HEK293 (cell line): ENCODE results near the gene RNU1-1.
"Not testable (repeated sequence)": the region's sequence is repeated elsewhere in the genome, so short reads cannot be mapped to it uniquely, and the experiment has no call there.

Experiments
- CTCF ChIP-seq: fragments of 450-650 bp; formaldehyde crosslinking; IDR thresholded peaks from 2 replicates; pipeline ENCODE4 v1.5.1; 2016; ENCODE audit warnings: missing biosample characterization, missing genetic modification characterization
- PBX3 ChIP-seq: sonication (generic); formaldehyde crosslinking; IDR thresholded peaks from 2 replicates; pipeline ENCODE4 v1.8.1; 2022; ENCODE audit warnings: mild to moderate bottlenecking, moderate library complexity, missing genetic modification reagents
- SETDB1 ChIP-seq: IDR thresholded peaks from one replicate; pipeline ENCODE4 v1.6.1; 2017; ENCODE audit warnings: mild to moderate bottlenecking, low read length, moderate library complexity, mixed read lengths; ENCODE audit not compliant: insufficient read length
- YY1 ChIP-seq: fragments of 450-650 bp; formaldehyde crosslinking; IDR thresholded peaks from 2 replicates; pipeline ENCODE4 v1.5.1; 2018; ENCODE audit warnings: missing biosample characterization, missing genetic modification characterization
- ZNF280D ChIP-seq: fragments of 450-650 bp; formaldehyde crosslinking; IDR thresholded peaks from 2 replicates; pipeline ENCODE4 v1.5.1; 2016; ENCODE audit warnings: missing biosample characterization, missing genetic modification characterization
- ZNF324 ChIP-seq: fragments of 450-650 bp; formaldehyde crosslinking; IDR thresholded peaks from 2 replicates; pipeline ENCODE4 v1.5.1; 2016; ENCODE audit warnings: missing biosample characterization, missing genetic modification characterization
- ZNF596 ChIP-seq: fragments of 450-650 bp; IDR thresholded peaks from 2 replicates; pipeline ENCODE4 v1.5.0; 2018; ENCODE audit warnings: missing biosample characterization, mild to moderate bottlenecking, missing genetic modification characterization, moderate library complexity
- ZNF670 ChIP-seq: fragments of 450-650 bp; formaldehyde crosslinking; IDR thresholded peaks from 2 replicates; pipeline ENCODE4 v1.5.1; 2016; ENCODE audit warnings: missing biosample characterization, missing genetic modification characterization, low read depth
- ZNF692 ChIP-seq: fragments of 450-650 bp; formaldehyde crosslinking; IDR thresholded peaks from 2 replicates; pipeline ENCODE4 v1.5.1; 2016; ENCODE audit warnings: missing biosample characterization, missing genetic modification characterization
- ZNF747 ChIP-seq: fragments of 450-650 bp; formaldehyde crosslinking; IDR thresholded peaks from 2 replicates; pipeline ENCODE4 v1.5.1; 2016; ENCODE audit warnings: missing biosample characterization, missing genetic modification characterization
- ZNF843 ChIP-seq: fragments of 450-650 bp; formaldehyde crosslinking; IDR thresholded peaks from 2 replicates; pipeline ENCODE4 v1.5.1; 2016; ENCODE audit warnings: missing biosample characterization, missing genetic modification characterization

- not testable (repeated sequence) for TF ChIP-seq PBX3 (CRISPR knock-in tag); ZNF843 (tag by site-specific recombination); CTCF (tag by site-specific recombination); SETDB1; YY1 (tag by site-specific recombination); ZNF670 (tag by site-specific recombination); ZNF596 (tag by site-specific recombination); ZNF747; ZNF324 (tag by site-specific recombination); ZNF692 (tag by site-specific recombination); ZNF280D
Observed at GRCh38 chr1:16489195-16489880, 24.7 kb downstream of the RNU1-1 start.
